Stimulated activated CD8-positive, alpha-beta memory T cell treated with anti-CD3 and anti-CD28 coated beads, Interleukin-15, amount 100 ng/mL, for 24 hours (primary cell): ENCODE data around the gene MMP14.
A peak's percentile ranks its signal among the peaks of the same experiment; 100 is the strongest.
"Not testable (repeated sequence)": the region's sequence is repeated elsewhere in the genome, so short reads cannot be mapped to it uniquely, and the experiment has no call there.

Source experiments
- DNase-seq: peaks from one replicate; pipeline ENCODE4 v3.0.0-alpha.2; 2020; ENCODE audit warnings: low read depth

Gene MMP14

DNA sequence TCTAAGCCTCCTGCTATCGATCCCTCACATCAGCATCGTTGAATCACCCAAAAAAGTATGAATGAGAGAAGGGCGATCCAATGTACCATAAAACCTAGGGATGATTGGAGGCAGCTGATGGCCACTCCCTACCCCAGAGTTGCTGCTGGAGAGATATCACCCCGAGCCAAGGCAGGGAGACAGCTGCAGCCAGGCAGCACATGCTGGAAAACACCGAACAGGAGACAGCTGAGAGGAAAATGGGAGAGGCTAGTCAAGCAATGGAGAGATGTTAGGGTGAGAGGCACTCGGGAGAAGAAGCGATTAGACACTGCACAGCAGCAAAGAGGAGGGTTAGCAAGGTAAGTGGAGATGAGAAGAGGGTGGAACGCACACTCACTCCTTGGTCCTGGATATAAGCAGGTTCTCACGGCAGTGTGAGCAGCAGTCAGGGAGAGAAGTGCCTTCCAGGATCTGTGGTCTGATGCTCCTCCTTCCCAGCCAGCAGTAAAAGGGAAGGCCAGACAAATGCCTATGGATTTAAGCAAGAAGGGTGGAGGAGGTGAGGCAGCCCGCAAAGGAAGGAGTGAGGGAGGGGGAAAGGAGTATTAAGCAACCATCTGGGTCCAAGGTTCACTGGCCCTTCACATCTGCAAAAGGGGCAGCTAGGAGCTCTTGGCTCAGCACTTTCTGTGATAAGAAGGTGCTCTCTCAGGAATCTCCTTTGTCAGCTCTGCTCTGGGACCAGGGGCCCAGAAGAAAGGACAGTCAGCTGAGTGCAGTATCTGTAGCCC lies 21.3 kb upstream of the MMP14 start, which contains the start of gene SLC7A7:
TSS of gene SLC7A7 (minus strand) at position 495 of the 773 bp plus-strand sequence. CDS start 2,037 bp downstream, outside the sequence.
- no peak for DNase-seq

DNA sequence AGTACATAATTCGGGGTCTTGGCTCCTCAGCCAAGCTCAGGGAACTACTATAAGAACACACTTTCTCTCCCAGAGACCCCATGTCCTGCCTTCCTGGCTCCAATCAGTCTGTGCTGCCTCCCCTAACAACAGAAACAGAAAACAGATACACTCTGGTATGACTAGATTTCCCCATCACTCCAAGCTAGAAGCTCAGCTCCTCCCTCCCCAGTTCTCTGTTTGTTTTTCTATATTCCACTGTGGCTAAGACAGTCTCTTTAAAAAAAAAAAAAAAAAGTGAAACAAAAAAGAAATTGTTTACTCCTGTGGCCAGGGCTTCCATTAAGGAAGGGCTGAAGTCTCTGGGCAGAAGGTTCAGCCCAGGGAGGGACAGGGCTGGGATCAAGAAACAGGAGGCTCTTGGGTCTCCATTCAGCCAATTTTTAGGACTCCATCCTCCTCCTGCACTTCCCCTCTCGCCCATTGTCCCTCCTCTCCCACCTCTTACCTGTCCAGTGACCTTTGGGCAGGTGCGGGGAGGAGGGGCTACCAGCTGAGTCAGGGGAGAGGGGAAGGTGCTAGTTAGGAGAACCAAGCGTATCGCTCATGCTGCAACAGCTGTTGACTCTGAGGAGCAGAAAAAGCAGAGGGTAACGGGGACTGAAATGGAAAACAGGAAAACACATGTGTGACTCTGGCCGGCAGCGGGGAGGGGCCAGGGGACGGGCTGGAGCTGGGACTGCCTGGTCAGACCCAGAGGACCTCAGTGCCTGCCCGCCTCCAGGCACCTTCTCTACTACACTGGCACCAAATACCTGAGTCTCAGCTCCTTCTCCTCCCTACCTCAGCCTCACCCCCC lies 17.0 kb upstream of the MMP14 start:
- DNase-seq: no peak

DNA sequence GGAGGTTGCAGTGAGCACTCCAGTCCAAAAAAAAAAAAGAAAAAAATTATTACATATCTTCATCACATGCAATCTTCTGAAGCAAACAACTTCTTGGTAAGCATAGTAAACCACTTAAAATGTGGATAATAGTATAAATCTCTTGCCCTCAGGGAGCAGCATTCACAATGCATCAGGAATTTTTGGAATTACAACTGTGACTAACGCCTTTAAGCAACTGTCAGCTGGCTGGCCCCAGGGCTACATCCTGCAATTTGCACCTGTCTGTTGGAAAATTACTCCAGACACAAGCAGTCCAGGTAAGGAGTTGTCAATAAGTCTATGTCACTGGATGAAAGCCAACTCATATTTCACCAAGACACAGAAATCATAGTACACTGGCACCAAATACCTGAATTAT lies 15.7 kb upstream of the MMP14 start:
- no peak for DNase-seq

DNA sequence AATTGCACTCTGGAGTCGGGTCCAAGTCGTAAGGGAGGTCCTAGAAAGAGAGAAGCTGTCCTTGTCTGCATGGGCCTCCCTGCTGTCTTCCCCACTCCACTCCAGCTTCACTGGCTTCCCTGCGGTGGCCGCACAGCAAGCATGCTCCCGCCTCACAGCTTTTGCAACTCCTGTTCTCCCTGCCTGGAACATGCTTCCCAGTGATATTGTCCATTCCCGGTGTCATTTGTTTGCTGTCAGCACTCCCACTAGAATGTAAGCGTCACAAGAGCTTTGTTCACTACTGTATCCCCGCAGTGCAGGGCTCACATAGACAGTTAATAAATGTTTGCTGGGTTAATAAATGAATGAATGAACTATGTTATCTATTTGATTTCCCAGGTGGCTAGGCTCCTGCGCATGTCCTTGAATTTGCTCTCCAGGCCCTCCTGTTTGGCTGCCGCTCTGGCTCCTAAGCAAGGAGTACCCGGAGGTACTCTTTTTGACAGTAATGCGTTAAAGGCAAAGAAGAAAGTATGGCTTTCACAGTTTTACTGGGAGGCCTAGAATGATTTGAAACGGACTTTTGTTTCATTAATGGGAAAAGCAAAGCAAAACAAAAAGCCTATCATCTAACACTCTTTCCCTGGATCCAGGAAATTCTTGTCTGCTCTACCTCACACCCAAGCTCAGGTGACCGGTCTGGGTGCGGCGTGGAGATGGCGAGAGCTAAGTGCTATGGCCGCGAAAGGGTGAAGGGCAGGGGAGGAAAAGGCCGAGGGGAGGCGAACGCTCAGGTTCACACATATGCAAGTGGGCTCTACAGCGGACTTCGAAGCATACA lies 15.0 kb upstream of the MMP14 start:
- DNase-seq: no peak

DNA sequence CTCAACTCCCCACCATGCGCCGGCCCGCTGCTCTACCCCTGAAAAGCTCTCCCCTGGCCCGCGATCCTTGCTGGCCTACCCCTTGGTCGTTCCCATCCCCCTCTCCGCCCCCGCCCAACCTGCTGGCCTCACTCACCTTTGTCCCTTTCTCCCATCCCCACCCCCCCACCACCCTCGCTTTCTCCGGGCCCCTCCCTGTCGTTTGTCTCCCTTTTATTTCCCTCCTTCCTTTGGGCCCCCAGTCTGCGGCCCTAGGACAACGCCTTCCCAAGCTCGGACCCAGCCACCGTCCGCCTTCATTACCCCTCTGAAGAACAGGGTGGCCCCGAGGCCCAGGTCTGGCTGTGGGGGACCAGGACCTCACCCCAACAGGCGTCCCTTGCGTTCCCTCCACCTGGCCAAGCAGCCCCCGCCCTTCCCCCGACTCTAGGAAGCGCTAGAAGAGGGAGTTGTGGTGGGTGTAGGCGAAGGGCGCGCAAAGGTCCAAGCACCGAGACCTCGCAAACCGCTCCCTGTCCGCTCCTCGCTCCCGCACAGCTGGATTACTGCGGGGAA lies 14.3 kb upstream of the MMP14 start:
- no peak for DNase-seq

DNA sequence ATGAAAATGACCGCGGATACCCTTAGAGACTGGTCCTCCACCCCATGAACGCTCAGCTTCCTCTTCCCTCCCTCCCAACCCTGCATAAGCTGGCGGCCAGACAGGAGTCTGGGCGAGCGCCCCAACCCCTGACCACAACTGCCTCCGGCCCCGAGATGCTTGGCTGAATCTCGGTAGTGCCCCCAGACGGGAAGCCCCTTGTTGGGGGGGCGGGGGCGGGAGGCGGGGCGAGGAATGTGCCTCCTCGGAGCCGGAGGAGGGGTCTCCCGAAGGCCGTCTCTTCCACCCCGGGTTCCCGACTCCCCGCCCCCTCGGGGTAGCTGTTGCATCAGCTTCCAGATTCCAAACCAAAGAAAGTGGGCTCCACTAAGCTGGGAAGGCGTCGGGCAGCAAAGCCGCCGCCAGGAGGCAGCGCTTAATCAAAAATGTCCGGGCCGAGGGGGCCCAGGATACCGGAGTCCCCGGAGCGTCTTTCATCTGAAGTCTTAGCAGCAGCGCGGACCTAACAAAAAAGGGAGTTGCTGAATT lies 13.8 kb upstream of the MMP14 start:
- no peak for DNase-seq

DNA sequence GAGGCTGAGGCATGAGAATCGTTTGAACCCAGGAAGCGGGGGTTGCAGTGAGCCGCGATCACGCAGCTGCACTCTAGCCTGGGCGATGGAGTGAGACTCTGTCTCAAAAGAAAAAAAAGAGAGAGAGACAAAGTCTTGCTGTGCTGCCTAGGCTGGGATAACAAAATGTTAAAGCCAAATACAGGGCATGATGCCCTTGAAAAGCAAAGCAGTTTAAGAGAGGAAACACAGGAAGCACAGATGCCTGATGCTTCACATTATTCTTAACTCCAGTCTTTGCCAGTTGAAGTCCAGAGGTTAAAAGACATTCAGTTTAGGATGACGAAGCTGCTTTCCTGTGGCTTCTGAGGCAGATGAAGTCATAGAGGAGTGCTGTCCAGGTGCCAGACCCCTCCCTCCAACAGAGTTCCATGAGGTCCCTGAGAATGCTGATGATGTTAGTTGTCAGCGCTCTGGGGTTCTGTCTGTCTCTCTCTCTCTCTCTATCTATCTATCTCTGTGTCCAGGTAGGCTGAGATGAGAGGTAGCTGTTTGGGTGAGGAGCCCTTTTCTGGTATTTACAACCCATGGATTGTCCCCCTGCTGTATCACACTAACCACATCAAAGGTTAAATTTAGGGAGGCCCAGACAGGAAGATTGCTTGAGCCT lies 11.6 kb upstream of the MMP14 start:
- no peak for DNase-seq

DNA sequence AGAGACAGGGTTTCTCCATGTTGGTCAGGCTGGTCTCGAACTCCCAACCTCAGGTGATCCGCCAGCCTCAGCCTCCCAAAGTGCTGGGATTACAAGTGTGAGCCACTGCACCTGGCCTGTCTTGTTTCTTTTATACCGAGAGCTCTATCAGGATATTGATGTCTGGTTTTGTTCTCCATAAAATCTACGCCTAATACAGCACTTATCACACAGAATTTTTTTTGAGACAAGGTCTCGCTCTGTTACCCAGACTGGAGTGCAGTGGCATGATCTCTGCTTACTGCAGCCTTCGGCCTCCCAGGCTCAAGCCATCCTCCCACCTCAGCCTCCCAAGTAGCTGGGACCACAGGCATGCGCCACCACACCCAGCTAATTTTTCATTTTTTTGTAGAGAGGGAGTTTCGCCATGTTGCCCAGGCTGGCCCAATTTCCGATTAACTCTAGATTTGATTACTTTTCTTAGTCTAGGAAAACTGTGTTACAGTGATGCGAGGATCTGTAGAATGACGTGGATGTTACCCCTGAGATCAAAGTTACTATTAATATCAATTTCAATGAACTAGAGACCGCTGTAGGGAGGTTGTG lies 7.2 kb upstream of the MMP14 start:
- DNase-seq: not testable (repeated sequence)

DNA sequence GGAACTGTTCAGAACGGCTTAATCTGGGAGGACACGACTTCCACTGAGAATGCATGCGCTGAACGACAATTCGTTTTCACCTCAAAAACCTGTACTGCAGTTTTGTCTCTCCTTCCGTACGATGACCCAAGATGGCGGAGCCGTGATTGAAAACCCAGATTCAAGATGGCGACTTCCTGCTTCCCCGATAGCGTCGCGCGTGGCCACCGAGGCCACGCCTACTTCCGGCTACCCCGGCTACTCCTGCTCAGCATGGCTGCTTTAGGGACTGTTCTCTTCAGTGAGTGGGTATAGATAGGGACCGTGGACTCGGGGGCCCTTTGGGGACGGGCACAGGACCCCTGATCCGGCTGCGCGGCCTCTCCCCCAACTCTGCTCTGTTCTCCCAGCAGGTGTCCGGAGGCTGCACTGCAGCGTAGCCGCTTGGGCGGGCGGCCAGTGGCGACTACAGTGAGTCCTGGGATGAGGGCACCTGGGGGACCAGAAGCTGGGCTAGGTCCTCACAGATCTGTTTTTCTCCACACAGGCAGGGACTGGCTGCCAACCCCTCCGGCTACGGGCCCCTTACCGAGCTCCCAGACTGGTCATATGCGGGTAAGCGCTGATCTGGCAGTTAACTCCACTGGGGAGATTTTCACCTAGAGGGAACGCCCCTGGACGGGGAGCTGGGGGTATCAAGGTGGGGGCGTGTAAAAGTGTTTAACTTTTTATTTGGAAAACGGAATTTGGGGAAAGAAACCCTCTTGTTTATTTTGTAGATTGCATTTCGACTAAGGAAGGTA lies 6.5 kb upstream of the MMP14 start, which contains the start of gene MRPL52:
TSS of gene MRPL52 (plus strand) at position 227 of the 782 bp plus-strand sequence. CDS start at position 253, 26 bp downstream.
- DNase-seq: peak; percentile 74

DNA sequence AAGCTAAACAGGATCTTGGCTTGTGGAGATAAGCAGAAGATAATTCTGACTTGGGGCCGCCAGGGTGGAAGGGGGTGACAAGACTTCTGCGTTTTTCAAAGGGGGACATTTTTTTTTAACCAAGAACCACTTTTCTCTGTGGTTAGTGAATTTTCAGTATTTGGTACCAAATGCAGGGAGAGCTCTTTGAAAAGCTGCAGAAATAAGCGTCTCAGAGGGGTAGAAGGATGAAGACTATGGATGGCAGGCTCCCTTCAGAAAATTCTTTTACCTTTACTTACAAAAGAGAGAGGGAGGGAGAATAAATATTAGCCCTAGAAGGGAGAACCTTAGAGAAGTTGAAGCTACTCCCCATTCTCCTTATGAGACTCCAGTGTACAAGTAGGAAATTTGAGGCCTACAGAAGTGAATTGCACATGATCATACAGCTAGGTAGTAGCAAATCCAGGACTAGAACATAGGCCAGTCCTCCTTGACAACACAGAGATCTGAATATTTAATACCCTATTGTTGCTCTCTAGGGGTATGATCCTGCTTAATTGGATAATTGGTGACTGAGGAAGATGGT lies 5.9 kb upstream of the MMP14 start:
- DNase-seq: no peak

DNA sequence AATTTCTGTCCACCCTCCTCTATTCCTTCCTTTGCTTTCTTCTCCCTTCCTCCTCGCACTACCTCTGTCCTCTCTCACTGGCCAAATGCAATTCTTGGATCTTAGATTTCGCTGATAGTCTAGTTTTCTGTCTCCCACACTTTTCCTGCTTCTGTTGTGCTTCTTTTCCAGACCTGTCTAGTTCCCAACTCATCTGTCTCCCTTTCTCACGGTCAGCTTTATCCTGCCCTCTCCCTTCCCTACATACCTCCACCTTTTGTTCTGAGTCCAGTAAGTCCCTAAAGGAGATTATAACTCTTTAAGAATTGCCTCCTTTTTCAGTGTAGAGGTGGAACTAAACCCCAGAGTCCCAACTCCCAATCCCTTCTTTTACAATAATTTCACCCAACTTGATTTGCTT lies 880 bp upstream of the MMP14 start:
- DNase-seq: no peak

DNA sequence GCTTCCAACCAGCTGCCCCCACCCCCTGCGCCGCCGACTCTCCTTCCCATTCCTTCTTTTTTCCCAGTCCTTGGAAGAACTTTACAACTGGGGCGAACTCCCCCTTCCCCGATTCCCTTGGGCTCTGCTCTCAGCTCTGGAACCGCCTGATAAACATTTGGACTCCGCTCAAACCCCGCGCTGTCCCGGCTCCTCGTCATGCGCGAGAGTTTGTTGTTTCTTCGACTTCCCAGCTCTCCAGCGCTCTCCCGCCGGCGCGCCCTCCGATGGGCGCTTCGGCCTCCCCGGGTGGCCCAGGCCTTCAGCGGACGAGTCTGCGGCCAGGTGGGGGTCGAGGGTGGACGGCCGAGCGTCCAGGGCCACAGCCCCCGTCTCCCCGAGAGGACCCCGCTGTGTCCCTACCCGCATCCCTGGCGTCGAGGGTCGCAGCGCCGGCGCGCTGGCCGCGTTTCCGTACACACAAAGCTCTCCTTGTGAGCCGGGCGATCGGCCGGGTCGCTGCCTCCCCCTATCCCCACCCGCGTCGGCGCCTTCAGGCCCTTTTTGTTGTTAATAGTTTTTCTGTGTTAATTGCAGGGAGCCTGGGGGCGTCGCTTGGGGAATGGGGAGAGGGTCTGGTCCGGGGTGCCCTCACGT lies 847 bp downstream of the MMP14 start:
- DNase-seq: no peak

DNA sequence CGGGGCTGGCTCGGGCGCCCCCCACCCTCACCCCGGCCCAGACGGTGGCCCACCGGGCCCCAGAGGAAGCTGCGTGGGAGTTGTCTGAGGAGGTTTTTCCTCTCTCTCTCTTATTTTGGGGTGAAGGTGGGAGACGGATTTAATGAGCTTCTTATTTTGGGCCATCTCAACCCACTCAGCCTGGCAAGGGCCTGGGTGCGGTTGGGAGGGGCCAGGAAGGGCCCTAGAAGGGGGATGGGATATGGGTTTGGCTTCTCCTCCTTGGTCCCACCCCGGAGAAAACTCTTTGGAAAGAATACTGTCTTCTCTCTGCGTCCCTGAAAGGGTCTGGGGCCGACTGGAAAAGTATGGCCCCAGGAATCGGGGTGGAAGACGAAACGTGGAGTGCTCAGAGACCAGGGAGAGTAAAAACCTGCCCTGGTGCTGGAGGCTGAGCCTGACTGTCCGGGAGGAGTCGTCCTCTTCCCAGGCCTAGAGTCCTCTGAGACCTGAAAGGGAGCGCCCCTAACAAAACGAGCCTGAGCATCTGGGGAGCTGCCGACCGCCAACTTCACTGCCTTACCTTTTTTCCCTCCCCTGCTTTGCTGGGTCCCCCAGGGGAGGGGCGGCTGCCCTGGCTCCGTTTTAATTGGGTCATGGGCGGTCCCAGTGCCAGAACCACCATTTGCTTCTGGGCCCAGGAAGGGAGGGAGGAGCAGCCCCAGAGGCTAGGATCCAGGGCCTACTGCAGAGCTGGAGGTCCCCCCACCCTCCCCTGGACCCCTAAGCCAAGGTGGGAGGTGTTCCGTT lies 1.6 kb downstream of the MMP14 start:
- no peak for DNase-seq

DNA sequence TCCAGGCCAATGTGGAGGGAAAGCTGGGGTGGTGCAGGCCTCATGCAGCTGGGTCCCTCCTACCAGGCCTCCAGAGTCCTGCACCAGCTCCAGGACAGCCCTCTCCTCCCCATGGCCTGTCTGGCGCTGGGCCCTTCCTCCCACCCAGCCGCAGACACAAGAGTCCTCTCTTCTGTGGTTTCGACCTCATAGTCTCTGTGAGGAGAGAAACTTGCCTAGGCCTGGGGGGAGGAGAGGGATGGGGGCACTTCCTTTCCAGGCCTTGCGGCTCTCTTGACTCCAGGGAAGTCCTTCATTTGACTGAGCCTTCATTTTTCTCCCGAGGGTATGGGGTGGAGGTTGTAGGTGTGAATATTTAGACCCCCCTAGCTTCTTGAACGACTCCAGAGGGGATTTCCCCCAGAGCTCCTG lies 2.3 kb downstream of the MMP14 start:
- no peak for DNase-seq

DNA sequence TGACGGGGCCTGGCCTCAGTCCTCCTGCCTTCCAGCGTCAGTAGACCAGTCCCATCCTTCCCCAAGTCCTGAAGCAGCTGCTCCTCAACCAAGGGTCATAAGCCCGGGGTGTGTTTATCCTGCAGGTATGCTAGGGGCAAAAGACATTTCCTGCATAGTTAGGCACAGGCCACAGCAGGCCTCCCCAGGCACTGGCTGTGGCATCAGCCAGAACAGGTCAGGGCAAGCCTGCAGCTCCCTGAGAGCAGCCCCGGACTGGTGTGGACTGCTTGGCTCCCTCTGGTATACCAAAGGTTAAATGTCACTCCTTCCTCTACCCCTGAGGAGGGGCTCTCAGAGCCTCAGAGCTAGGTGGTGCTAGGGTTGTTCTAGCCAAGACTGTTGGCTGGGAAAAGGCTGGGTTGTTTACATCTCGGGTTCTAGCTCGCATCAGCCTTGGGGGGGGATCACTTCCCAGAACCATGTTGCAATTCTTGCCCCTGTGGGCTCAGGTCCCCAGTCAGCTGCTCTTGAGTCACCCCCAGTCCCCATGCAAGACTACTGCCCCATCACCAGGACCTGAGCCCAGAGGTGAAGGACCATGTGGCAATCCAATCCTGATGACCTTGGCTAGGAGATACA lies 2.9 kb downstream of the MMP14 start:
- DNase-seq: no peak

DNA sequence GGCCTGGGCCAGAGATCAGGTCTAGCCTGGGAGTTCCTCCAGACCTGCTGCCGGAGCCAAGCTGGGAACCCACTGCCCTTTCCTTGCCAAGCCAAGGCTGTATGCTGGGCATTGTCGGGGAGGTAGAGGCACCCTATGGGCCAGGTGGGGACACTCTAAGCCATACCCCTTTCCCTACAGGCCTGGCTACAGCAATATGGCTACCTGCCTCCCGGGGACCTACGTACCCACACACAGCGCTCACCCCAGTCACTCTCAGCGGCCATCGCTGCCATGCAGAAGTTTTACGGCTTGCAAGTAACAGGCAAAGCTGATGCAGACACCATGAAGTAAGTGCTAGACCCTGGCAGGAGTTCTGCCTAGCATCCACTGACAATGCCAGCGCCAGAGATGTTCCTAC lies 4.9 kb downstream of the MMP14 start:
- DNase-seq: no peak

DNA sequence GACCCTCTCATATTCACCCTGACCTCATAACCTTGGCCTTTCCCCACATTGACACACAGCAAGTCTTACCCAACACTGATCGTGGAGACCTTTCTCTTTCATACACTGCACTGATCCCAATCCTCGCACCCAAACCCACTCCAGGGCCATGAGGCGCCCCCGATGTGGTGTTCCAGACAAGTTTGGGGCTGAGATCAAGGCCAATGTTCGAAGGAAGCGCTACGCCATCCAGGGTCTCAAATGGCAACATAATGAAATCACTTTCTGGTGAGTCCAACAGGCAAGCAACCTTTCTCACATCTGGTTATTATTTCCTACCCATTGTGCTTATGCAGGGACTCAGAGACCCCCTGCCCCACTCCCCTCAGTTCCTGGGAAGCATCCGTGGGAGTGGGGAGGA lies 5.4 kb downstream of the MMP14 start:
- no peak for DNase-seq
